HEK293 (cell line): Measurements from ENCODE around the gene HMCN2.

ENCODE experiments used
- CTCF ChIP-seq: fragments of 450-650 bp; formaldehyde crosslinking; IDR thresholded peaks from 2 replicates; pipeline ENCODE4 v1.5.1; 2016; ENCODE audit warnings: missing biosample characterization, missing genetic modification characterization
- PBX3 ChIP-seq: sonication (generic); formaldehyde crosslinking; IDR thresholded peaks from 2 replicates; pipeline ENCODE4 v1.8.1; 2022; ENCODE audit warnings: mild to moderate bottlenecking, moderate library complexity, missing genetic modification reagents
- ZNF133 ChIP-seq: fragments of 450-650 bp; formaldehyde crosslinking; IDR thresholded peaks from 2 replicates; pipeline ENCODE4 v1.5.1; 2016; ENCODE audit warnings: missing biosample characterization, missing genetic modification characterization

GRCh38 chr9:130438382-130438981, 172.9 kb downstream of the HMCN2 start:
- TF ChIP-seq CTCF = no peak
- TF ChIP-seq ZNF133 = no peak
- TF ChIP-seq PBX3 (CRISPR knock-in tag) = no peak
